ENCODE data around the gene RNF20. TPM values are rescaled to one million over a fixed set of nuclear protein-coding genes. Genes with fewer than 3 reads are reported as not detected.

Gene RNF20
- total and polyA plus RNA-seq, 2 donors (not counting 3 experiments of a cell fraction or from before 2014, with no cell fraction given) = 6.1 to 33.7 TPM

- DNase-seq (ENCODE audit: low read depth, low spot score) = no peak
- TF ChIP-seq GATA2 (IDR thresholded peaks at IDR 0.05; ENCODE audit: insufficient read depth, insufficient read length, low read depth, low read length) (no peak), POLR2AphosphoS5 (IDR thresholded peaks at IDR 0.05; ENCODE audit: insufficient read depth, low read depth, low read length) (no peak), POLR2A (IDR thresholded peaks at IDR 0.05; ENCODE audit: low read depth, low read length) (no peak), MYC (IDR thresholded peaks at IDR 0.05; ENCODE audit: low read depth, low read length) (no peak), EZH2 (IDR thresholded peaks at IDR 0.05; ENCODE audit: borderline replicate concordance, low read depth, low read length, severe bottlenecking) (no peak)
- TF ChIP-seq, protein P1, sequence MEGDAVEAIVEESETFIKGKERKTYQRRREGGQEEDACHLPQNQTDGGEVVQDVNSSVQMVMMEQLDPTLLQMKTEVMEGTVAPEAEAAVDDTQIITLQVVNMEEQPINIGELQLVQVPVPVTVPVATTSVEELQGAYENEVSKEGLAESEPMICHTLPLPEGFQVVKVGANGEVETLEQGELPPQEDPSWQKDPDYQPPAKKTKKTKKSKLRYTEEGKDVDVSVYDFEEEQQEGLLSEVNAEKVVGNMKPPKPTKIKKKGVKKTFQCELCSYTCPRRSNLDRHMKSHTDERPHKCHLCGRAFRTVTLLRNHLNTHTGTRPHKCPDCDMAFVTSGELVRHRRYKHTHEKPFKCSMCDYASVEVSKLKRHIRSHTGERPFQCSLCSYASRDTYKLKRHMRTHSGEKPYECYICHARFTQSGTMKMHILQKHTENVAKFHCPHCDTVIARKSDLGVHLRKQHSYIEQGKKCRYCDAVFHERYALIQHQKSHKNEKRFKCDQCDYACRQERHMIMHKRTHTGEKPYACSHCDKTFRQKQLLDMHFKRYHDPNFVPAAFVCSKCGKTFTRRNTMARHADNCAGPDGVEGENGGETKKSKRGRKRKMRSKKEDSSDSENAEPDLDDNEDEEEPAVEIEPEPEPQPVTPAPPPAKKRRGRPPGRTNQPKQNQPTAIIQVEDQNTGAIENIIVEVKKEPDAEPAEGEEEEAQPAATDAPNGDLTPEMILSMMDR (IDR thresholded peaks at IDR 0.05; ENCODE audit: extremely low read depth in 1 of 2, insufficient read depth in 1 of 2, low read depth in 1 of 2, low read length in 2 of 2) = no peak
- dilution Hi-C loops (cut with MboI; ENCODE audit: extremely low pct_ligation_motif_present, low sequenced_read_pairs) (no loop called here), intact Hi-C loops (cut with micrococcal nuclease) (no loop called here)
- H2AFZ ChIP-seq (ENCODE audit: low read depth, low read length) = no peak overlapping the region
- no peaks in the 10 kb centered on the region for H3K27me3 ChIP-seq (ENCODE audit: control insufficient read depth in 2 of 2, insufficient read depth in 2 of 2, low read length in 2 of 2)
- CTCF ChIA-PET = no interaction called here
- H3K9me3 ChIP-seq (replicated peaks; ENCODE audit: control insufficient read depth, insufficient read depth, low read length) = no peaks in the 10 kb centered on the region
- H3K9ac ChIP-seq (replicated peaks; ENCODE audit: extremely low read depth, insufficient read depth, low read length) = no peak overlapping the region
- BruUV-seq (replicated peaks) = no TSS peak
- H3K36me3 ChIP-seq (ENCODE audit: control insufficient read depth in 2 of 2, extremely low read depth in 1 of 2, insufficient read depth in 2 of 2, low read length in 2 of 2) = no peaks in the 10 kb centered on the region
- H3K27ac ChIP-seq (ENCODE audit: insufficient read depth, low read depth, low read length) = no peak overlapping the region
- no peak overlapping the region for H3K4me2 ChIP-seq (ENCODE audit: insufficient read depth, low read length)
- H4K20me1 ChIP-seq (replicated peaks; ENCODE audit: control insufficient read depth, extremely low read depth, insufficient read depth, low read length) = no peaks in the 10 kb centered on the region
- no peak for FAIRE-seq
- H3K79me2 ChIP-seq (ENCODE audit: control insufficient read depth, insufficient read depth, low read length) = no peaks in the 10 kb centered on the region
- H3K4me3 ChIP-seq (replicated peaks in 1 of 3; ENCODE audit: insufficient read depth in 1 of 3, low read depth in 1 of 3, low read length in 3 of 3) = no peak overlapping the region
- POLR2A ChIA-PET = no interaction called here
- no peaks in the 10 kb centered on the region for H3K4me1 ChIP-seq (ENCODE audit: control insufficient read depth, extremely low read depth, insufficient read depth, low read length)
- no peaks in the 10 kb centered on the region for H3K9me1 ChIP-seq (replicated peaks; ENCODE audit: control insufficient read depth, extremely low read depth, insufficient read depth, low read length)
Observed at GRCh38 chr9:101593345-101593744, 59.7 kb downstream of the RNF20 start.

DNA sequence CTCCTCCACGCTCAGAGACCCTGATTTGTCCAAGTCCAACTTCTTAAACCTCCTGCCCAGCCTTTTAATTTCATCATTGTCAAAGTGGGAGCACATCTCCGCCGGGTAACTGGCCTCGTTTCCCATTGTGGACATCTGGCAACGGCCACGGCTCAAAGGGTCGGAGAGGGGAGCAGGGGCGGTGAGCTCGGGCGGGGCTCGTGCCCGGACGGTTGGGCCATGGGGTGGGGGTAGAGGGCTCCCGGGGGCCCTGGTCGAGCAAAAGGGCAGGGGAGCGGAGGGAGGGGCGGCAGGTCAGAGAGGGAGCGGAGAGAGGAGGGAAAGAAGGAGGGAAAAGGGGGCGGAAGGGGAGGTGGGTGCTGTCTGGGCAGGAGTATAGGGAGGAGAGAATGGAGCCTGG is 61.1 kb downstream of the RNF20 start, which contains the start of gene PPP3R2:
TSS of gene PPP3R2 (minus strand) at position 174 of the 400 bp plus-strand sequence. CDS start at position 126, 48 bp downstream.
- intact Hi-C loops (cut with micrococcal nuclease) = no loop called here
- ChIA-PET POLR2A (no interaction called here), CTCF (no interaction called here)
- Histone ChIP-seq H3K9me1 (replicated peaks; ENCODE audit: control insufficient read depth, extremely low read depth, insufficient read depth, low read length) (no peaks in the 10 kb centered on the region), H3K4me3 (replicated peaks in 1 of 3; ENCODE audit: insufficient read depth in 1 of 3, low read depth in 1 of 3, low read length in 3 of 3) (no peak within 1 kb of the TSS), H3K27me3 (ENCODE audit: control insufficient read depth in 2 of 2, insufficient read depth in 2 of 2, low read length in 2 of 2) (no peaks in the 10 kb centered on the region), H3K4me1 (ENCODE audit: control insufficient read depth, extremely low read depth, insufficient read depth, low read length) (no peaks in the 10 kb centered on the region), H2AFZ (ENCODE audit: low read depth, low read length) (no peak within 1 kb of the TSS), H3K9me3 (replicated peaks; ENCODE audit: control insufficient read depth, insufficient read depth, low read length) (no peaks in the 10 kb centered on the region), H3K79me2 (ENCODE audit: control insufficient read depth, insufficient read depth, low read length) (no peaks in the 10 kb centered on the region), H4K20me1 (replicated peaks; ENCODE audit: control insufficient read depth, extremely low read depth, insufficient read depth, low read length) (no peaks in the 10 kb centered on the region), H3K27ac (ENCODE audit: insufficient read depth, low read depth, low read length) (no peak within 1 kb of the TSS), H3K4me2 (ENCODE audit: insufficient read depth, low read length) (no peak within 1 kb of the TSS), H3K36me3 (ENCODE audit: control insufficient read depth in 2 of 2, extremely low read depth in 1 of 2, insufficient read depth in 2 of 2, low read length in 2 of 2) (no peaks in the 10 kb centered on the region), H3K9ac (replicated peaks; ENCODE audit: extremely low read depth, insufficient read depth, low read length) (no peak within 1 kb of the TSS)
- TF ChIP-seq FOS (IDR thresholded peaks at IDR 0.05; ENCODE audit: borderline replicate concordance, insufficient read depth, low read length) (no peak), GATA2 (IDR thresholded peaks at IDR 0.05; ENCODE audit: insufficient read depth, insufficient read length, low read depth, low read length) (no peak), JUN (IDR thresholded peaks at IDR 0.05; ENCODE audit: borderline replicate concordance, insufficient read depth, insufficient read length, low read depth) (no peak), EZH2 (IDR thresholded peaks at IDR 0.05; ENCODE audit: borderline replicate concordance, low read depth, low read length, severe bottlenecking) (no peak), POLR2AphosphoS5 (IDR thresholded peaks at IDR 0.05; ENCODE audit: insufficient read depth, low read depth, low read length) (no peak), POLR2A (IDR thresholded peaks at IDR 0.05; ENCODE audit: low read depth, low read length) (no peak), MYC (IDR thresholded peaks at IDR 0.05; ENCODE audit: low read depth, low read length) (no peak)
- TF ChIP-seq, protein P1 (IDR thresholded peaks at IDR 0.05; ENCODE audit: extremely low read depth in 1 of 2, insufficient read depth in 1 of 2, low read depth in 1 of 2, low read length in 2 of 2) = no peak
- TF ChIP-seq, protein P2, sequence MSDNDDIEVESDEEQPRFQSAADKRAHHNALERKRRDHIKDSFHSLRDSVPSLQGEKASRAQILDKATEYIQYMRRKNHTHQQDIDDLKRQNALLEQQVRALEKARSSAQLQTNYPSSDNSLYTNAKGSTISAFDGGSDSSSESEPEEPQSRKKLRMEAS (IDR thresholded peaks at IDR 0.05; ENCODE audit: insufficient read depth, insufficient read length) = no peak
- FAIRE-seq (no peak), DNase-seq (ENCODE audit: low read depth, low spot score) (no peak)
- BruUV-seq (replicated peaks) = no TSS peak
- dilution Hi-C loops (cut with MboI; ENCODE audit: extremely low pct_ligation_motif_present, low sequenced_read_pairs) = no loop called here
